Activated T-cell treated with anti-CD3 and anti-CD28 coated beads, Interleukin-2, amount 50 U/mL, for 72 hours (primary cell): Measurements from ENCODE around the gene ARL5C. TPM values are rescaled to one million over a fixed set of nuclear protein-coding genes. Genes with fewer than 3 reads are reported as not detected.

ENCODE experiments used
- ATAC-seq, 2 donors: fragments of 150-1000 bp; cut with Tn5 transposase; replicated peaks in 1 of 2; 2 replicates each; pipeline ENCODE4 v1.10.0; 2021; ENCODE audit warnings: moderate library complexity in 2 of 2, mild to moderate bottlenecking in 1 of 2
- DNase-seq, 2 donors: peaks; one replicate each; pipeline ENCODE4 v3.0.0; 2021 to 2022; ENCODE audit warnings: mixed read lengths in 1 of 2
- H3K27ac Mint-ChIP-seq: one replicate; pipeline ENCODE4 v1.8.0; 2022; ENCODE audit warnings: mild to moderate bottlenecking, moderate library complexity, mixed read lengths
- H3K27me3 Mint-ChIP-seq: one replicate; pipeline ENCODE4 v1.8.0; 2022; ENCODE audit warnings: low read depth, mixed read lengths
- H3K36me3 Mint-ChIP-seq, 2 donors: one replicate each; pipeline ENCODE4 v1.8.0; 2022; ENCODE audit warnings: mixed read lengths in 2 of 2, mild to moderate bottlenecking in 1 of 2; ENCODE audit not compliant: insufficient read depth in 2 of 2
- H3K4me1 Mint-ChIP-seq: one replicate; pipeline ENCODE4 v1.8.0; 2022; ENCODE audit warnings: low read depth, mixed read lengths
- H3K4me3 Mint-ChIP-seq, 2 donors: one replicate each; pipeline ENCODE4 v1.8.0; 2022; ENCODE audit warnings: mild to moderate bottlenecking in 2 of 2, mixed read lengths in 2 of 2, moderate library complexity in 2 of 2
- H3K9me3 Mint-ChIP-seq, 2 donors: one replicate each; pipeline ENCODE4 v1.8.0; 2022; ENCODE audit warnings: mixed read lengths in 2 of 2
- total RNA-seq, 2 donors: library from RNA; stranded (reverse); gene quantifications; one replicate each; pipeline ENCODE4 v1.2.3, GENCODE V29; 2022

ARL5C gene
- total RNA-seq, 2 donors from 2014 or later, result 0.12 to 0.16 TPM

GRCh38 chr17:39151943-39152818, 13.8 kb downstream of the ARL5C start:
- Mint-ChIP-seq H3K27ac (peak overlapping the region; percentile 100), H3K27me3 (peaks cover 17% of the 10 kb centered on the region), H3K36me3 (peaks cover 0 to 7% of the 10 kb centered on the region in 2 donors), H3K4me1 (peaks cover 61% of the 10 kb centered on the region), H3K4me3 (peak overlapping the region; percentile 94), H3K9me3 (no peaks in the 10 kb centered on the region)
- peak; percentile 34 to 46 for DNase-seq
- no peak for ATAC-seq

DNA sequence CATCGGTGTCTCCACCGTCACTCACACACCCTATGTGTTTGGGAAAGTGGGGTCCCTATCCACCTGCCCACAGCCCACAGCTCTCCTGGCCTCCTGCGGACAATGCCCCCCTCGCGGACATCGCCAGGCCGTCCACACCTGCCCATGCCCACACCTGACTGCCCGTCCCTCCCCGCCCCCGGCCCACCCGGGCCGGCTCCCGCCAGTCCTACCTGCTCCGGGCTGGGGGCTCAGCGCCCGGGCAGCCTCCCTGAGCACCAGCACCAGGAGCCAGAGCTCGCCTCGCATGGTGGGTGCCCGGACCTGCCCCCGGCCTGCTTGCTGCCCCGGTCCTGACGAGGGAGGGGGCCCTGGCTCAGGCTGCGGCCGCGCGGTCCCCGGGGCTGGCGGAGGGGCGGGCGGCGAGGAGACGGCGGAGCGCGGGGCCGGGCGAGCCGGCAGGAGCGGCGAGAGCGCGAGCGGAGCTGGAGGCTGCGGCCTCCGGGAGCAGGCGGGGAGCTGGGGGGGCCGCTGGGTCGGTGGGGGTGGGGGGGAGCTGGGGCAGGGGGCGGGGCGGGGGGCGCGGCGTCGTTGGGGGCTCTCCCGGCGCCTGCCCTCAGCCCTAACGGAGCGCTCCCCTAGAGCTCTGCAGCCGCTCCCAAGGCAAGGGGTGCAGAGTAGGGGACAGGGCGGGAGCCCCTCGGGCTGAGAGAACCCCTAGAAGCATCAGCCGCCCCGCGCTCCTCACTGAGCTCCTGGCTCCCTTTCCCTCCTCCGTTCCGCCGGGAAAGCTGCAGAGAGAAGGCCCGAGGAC, 14.6 kb downstream of the ARL5C start, which contains the start of gene PLXDC1:
PLXDC1 (minus strand) TSS at position 488 of the 793 bp plus-strand sequence; CDS start at position 288, 200 bp downstream.
- Mint-ChIP-seq H3K9me3 (no peaks in the 10 kb centered on the region), H3K4me3 (peak within 1 kb of the TSS; percentile 94), H3K27ac (peak within 1 kb of the TSS; percentile 42), H3K4me1 (peaks cover 61% of the 10 kb centered on the region), H3K27me3 (peaks cover 17% of the 10 kb centered on the region), H3K36me3 (peaks cover 0 to 7% of the 10 kb centered on the region in 2 donors)
- ATAC-seq (no peak), DNase-seq (peak; percentile 33 to 35)

- peaks cover 17% of the 10 kb centered on the region for H3K27me3 Mint-ChIP-seq
- DNase-seq, result no peak
- H3K4me1 Mint-ChIP-seq, result peaks cover 61% of the 10 kb centered on the region
- H3K36me3 Mint-ChIP-seq, result peaks cover 0 to 7% of the 10 kb centered on the region in 2 donors
- H3K27ac Mint-ChIP-seq, result no peak overlapping the region
- peak overlapping the region; percentile 56 to 94 for H3K4me3 Mint-ChIP-seq
- no peaks in the 10 kb centered on the region for H3K9me3 Mint-ChIP-seq
- no peak for ATAC-seq
These were observed 15.2 kb downstream of the ARL5C start for GRCh38 chr17:39150795-39151149.

DNA sequence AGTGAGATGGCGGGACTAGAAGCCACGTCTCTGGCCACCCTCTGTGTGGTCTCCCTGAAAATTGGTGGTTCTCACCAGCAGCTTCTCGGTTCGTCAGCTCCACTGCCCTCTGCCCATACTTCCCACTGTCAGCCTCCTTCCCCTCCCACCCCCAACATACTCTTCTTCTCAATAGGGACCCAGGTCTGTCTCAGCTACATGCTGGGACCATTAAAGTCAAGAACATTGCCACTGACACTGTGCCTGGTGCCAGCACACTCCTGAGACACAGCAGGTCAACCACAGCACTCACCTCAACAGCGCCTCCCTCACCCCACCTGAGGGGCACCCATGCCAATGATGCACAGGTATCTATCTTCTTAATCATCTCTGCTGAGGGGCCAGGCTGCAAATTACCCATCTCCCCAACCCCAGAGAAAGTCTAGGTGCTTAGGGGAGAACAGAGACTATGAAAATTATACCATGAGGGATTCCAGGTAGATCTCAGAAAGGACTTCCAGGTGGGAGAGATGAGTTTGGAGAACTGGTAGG, 15.8 kb downstream of the ARL5C start:
- H3K27ac Mint-ChIP-seq, result no peak overlapping the region
- H3K27me3 Mint-ChIP-seq, result peaks cover 17% of the 10 kb centered on the region
- no peak for ATAC-seq
- no peak for DNase-seq
- peaks cover 0 to 7% of the 10 kb centered on the region in 2 donors for H3K36me3 Mint-ChIP-seq
- H3K4me3 Mint-ChIP-seq, result peak overlapping the region; percentile 56 to 94
- no peaks in the 10 kb centered on the region for H3K9me3 Mint-ChIP-seq
- peaks cover 59% of the 10 kb centered on the region for H3K4me1 Mint-ChIP-seq

DNA sequence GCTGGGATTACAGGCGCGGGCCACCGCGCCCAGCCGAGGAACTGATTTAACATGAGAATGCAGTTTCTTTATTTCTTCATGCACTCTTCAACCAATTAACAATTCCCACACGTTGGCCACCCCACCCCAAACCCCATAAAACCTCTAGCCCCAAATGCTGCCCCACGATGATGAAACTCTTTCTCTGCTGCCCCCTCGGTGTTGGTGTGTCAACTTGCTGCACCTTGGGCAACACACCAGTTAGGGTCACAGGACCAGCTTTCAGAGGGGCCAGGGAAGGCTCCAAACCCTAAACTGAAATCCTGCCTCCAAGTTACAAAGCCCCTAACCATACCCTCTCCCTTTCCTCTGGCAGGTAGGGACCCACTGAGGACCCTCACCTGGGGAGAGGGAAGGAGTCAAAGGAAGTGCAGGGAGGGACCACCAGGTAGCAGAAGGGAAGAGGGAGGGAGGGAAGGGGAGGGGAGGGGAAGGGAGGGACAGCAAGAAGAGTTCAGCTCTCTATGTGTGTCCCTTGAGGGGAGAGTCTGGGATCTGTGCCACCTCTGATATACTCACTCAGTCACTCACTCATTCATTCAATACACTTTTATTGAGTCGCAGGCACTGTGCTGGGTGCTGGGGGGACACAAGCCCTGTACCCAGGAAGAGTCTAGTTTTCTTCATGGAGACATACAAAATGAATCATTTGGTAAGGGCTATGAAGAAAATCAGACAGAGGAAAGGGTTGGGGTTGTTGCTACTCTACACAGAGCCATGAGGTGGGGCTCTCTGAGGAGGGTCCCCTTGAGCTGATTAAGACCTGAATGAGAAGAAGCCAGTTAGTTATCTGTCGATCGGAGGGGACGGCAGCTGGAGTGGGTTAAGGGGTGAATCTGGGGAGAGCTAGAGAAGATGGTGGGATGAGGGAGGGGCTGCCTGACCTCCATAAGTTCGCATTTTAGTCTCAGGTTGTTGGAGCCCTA, 18.5 kb downstream of the ARL5C start:
- Mint-ChIP-seq H3K4me3 (no peak overlapping the region), H3K4me1 (peaks cover 33% of the 10 kb centered on the region), H3K27ac (no peak overlapping the region), H3K36me3 (no peaks in the 10 kb centered on the region), H3K9me3 (no peaks in the 10 kb centered on the region), H3K27me3 (peaks cover 17% of the 10 kb centered on the region)
- no peak for DNase-seq
- ATAC-seq, result no peak

GRCh38 chr17:39146273-39146672, 19.7 kb downstream of the ARL5C start:
- H3K27ac Mint-ChIP-seq, result no peak overlapping the region

DNA sequence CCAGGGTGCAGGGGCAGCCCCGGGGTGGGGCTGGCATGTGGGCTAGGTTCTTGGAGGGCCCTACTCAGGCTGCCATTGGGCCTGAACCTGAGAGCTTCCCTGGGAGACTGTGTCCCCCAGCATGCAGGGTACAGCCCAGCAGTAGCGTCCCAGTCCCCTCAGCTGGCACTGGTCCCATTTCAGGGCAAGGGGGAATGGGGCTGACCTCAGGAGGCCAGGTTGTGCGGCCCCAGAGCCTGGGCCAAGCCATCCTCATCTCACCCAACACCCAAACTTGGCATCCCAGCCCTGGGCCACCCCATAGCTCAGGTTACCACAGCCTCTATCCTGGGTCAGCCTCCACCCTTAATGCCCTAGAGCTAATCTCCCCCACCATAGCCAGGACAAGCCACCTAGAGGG, 20.8 kb downstream of the ARL5C start:
- Mint-ChIP-seq H3K9me3 (no peaks in the 10 kb centered on the region), H3K4me3 (no peak overlapping the region), H3K4me1 (peaks cover 15% of the 10 kb centered on the region), H3K27me3 (peaks cover 7% of the 10 kb centered on the region), H3K27ac (no peak overlapping the region), H3K36me3 (no peaks in the 10 kb centered on the region)
- ATAC-seq, result no peak
- DNase-seq, result no peak

More at GRCh38 chr17:39146273-39146672, 19.7 kb downstream of the ARL5C start:
- DNase-seq (no peak), ATAC-seq (no peak)
- H3K36me3 Mint-ChIP-seq, result no peaks in the 10 kb centered on the region
- no peak overlapping the region for H3K4me3 Mint-ChIP-seq
- H3K9me3 Mint-ChIP-seq, result no peaks in the 10 kb centered on the region
- peaks cover 17% of the 10 kb centered on the region for H3K27me3 Mint-ChIP-seq
- H3K4me1 Mint-ChIP-seq, result peaks cover 23% of the 10 kb centered on the region

GRCh38 chr17:39144416-39144840, 21.5 kb downstream of the ARL5C start:
- Mint-ChIP-seq H3K27ac (no peak overlapping the region), H3K27me3 (peaks cover under 1% of the 10 kb centered on the region), H3K4me3 (no peak overlapping the region), H3K4me1 (peaks cover 8% of the 10 kb centered on the region), H3K9me3 (no peaks in the 10 kb centered on the region), H3K36me3 (no peaks in the 10 kb centered on the region)
- ATAC-seq (no peak), DNase-seq (no peak)

GRCh38 chr17:39143552-39144093, 22.3 kb downstream of the ARL5C start:
- ATAC-seq (no peak), DNase-seq (no peak)
- no peaks in the 10 kb centered on the region for H3K9me3 Mint-ChIP-seq
- no peaks in the 10 kb centered on the region for H3K4me1 Mint-ChIP-seq
- H3K36me3 Mint-ChIP-seq, result no peaks in the 10 kb centered on the region
- no peaks in the 10 kb centered on the region for H3K27me3 Mint-ChIP-seq
- H3K4me3 Mint-ChIP-seq, result no peak overlapping the region
- no peak overlapping the region for H3K27ac Mint-ChIP-seq

DNA sequence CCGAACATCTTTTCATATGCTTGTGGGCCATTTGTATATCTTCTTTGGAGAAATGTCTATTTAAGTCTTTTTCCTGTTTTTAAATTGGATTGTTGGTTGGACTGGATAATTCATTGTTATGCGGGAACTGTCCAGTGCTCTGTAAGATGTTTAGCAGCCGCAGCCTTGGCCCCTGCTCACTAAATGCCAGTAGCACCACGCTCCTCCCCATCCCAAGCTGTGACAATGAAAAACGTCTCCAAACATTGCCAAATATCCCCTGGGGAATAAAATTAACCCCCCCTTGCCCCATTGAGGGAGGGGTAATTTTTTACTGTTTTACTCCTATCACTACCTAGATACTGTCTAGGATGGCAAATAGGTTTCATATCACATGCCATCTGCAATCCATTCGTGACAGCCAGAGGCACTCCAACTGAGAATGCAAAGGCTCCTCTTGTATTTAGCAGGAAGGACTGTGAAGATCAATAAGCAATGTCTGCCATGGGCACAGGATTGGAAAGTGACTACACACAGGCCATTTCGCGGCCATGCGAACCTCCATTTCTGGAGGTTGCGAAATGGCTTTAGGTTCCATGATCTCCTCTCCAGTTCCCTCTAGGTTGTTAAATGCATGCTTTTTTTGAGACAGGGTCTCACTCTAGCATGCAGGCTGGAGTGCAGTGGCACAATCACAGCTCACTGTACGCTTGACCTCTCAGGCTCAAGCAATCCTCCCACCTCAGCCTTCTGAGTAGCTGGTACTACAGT, 23.9 kb downstream of the ARL5C start:
- H3K9me3 Mint-ChIP-seq, result no peaks in the 10 kb centered on the region
- no peak for ATAC-seq
- no peak overlapping the region for H3K4me3 Mint-ChIP-seq
- no peak overlapping the region for H3K27ac Mint-ChIP-seq
- H3K4me1 Mint-ChIP-seq, result no peaks in the 10 kb centered on the region
- DNase-seq, result no peak
- H3K36me3 Mint-ChIP-seq, result no peaks in the 10 kb centered on the region
- no peaks in the 10 kb centered on the region for H3K27me3 Mint-ChIP-seq

DNA sequence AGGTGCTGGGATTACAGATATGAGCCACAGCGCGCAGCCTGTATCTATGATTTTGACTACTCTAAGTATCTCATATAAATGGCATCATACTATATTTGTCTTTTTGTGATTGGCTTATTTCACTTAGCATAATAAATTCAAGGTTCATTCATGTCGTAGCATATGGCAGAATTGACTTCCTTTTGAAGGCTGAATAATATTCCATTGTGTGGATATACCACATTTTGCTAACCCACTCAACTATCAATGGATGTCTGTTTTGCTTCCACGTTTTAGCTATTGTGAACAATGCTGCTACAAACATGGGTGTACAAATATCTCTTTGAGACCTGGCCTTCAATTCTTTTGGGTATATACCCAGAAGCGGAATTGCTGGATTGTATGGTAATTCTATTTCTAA, 24.7 kb downstream of the ARL5C start:
- H3K27ac Mint-ChIP-seq, result no peak overlapping the region
- H3K9me3 Mint-ChIP-seq, result no peaks in the 10 kb centered on the region
- ATAC-seq, result no peak
- no peak overlapping the region for H3K4me3 Mint-ChIP-seq
- H3K36me3 Mint-ChIP-seq, result no peaks in the 10 kb centered on the region
- H3K4me1 Mint-ChIP-seq, result no peaks in the 10 kb centered on the region
- H3K27me3 Mint-ChIP-seq, result no peaks in the 10 kb centered on the region
- DNase-seq, result no peak
